GM12891 (cell line): Measurements from ENCODE around the gene VPS26C.

Experiments
- DNase-seq: peaks from one replicate; pipeline ENCODE4 v3.0.0; 2011; ENCODE audit warnings: low spot score; ENCODE audit not compliant: insufficient read length
- FAIRE-seq: peaks from 2 replicates; lab custom pipeline; 2011; peaks lifted over from hg19 to GRCh38; lab: Jason Lieb, UNC
- PAX5 ChIP-seq: IDR thresholded peaks from 2 replicates; pipeline ENCODE4 v1.6.1; 2011; ENCODE audit warnings: low read length, moderate library complexity, mild to moderate bottlenecking; ENCODE audit not compliant: insufficient read depth, severe bottlenecking
- POLR2A ChIP-seq: IDR thresholded peaks from 2 replicates; pipeline ENCODE4 v1.6.1; 2011; ENCODE audit warnings: low read depth, low read length, control low read depth
- POLR2AphosphoS5 ChIP-seq: IDR thresholded peaks from 2 replicates; pipeline ENCODE4 v1.6.1; 2011; ENCODE audit warnings: low read depth, low read length, control low read depth
- POU2F2 ChIP-seq: IDR thresholded peaks from 2 replicates; pipeline ENCODE4 v1.6.1; 2011; ENCODE audit warnings: low read depth, mild to moderate bottlenecking, control low read depth, low read length, moderate library complexity
- SPI1 ChIP-seq: IDR thresholded peaks from 2 replicates; pipeline ENCODE4 v1.6.1; 2011; ENCODE audit warnings: low read depth, low read length, control low read depth
- TAF1 ChIP-seq: IDR thresholded peaks from 2 replicates; pipeline ENCODE4 v1.6.1; 2011; ENCODE audit warnings: low read depth, low read length, control low read depth

VPS26C gene

GRCh38 chr21:37243961-37244360 lies 23.2 kb downstream of the VPS26C start:
- no peak for TF ChIP-seq POU2F2
- DNase-seq: no peak
- FAIRE-seq: no peak

GRCh38 chr21:37241426-37241825 lies 25.7 kb downstream of the VPS26C start:
- DNase-seq (no peak), FAIRE-seq (no peak)
- TF ChIP-seq POLR2A: no peak
- TF ChIP-seq PAX5: no peak
- TF ChIP-seq SPI1: no peak
- no peak for TF ChIP-seq POLR2AphosphoS5
- TF ChIP-seq POU2F2: no peak
- TF ChIP-seq TAF1: no peak

- FAIRE-seq (no peak), DNase-seq (no peak)
- no peak for TF ChIP-seq POLR2AphosphoS5
- no peak for TF ChIP-seq SPI1
- TF ChIP-seq PAX5: no peak
- no peak for TF ChIP-seq POLR2A
- no peak for TF ChIP-seq TAF1
- no peak for TF ChIP-seq POU2F2
Observed at GRCh38 chr21:37240978-37241377, 26.2 kb downstream of the VPS26C start.

GRCh38 chr21:37237764-37238163 lies 29.4 kb downstream of the VPS26C start:
- no peak for DNase-seq
- TF ChIP-seq SPI1 (no peak), POU2F2 (no peak), POLR2A (no peak), PAX5 (no peak), POLR2AphosphoS5 (no peak), TAF1 (no peak)
- FAIRE-seq: no peak

GRCh38 chr21:37237346-37237745 lies 29.8 kb downstream of the VPS26C start:
- TF ChIP-seq POLR2A: no peak
- no peak for TF ChIP-seq POU2F2
- TF ChIP-seq TAF1: no peak
- TF ChIP-seq POLR2AphosphoS5: no peak
- TF ChIP-seq SPI1: no peak
- no peak for TF ChIP-seq PAX5
- no peak for FAIRE-seq
- no peak for DNase-seq

- no peak for TF ChIP-seq PAX5
- TF ChIP-seq POLR2AphosphoS5: no peak
- no peak for TF ChIP-seq TAF1
- TF ChIP-seq POU2F2: no peak
- TF ChIP-seq POLR2A: no peak
- no peak for TF ChIP-seq SPI1
- no peak for FAIRE-seq
- DNase-seq: no peak
Observed at GRCh38 chr21:37233551-37234146, 33.5 kb downstream of the VPS26C start.

GRCh38 chr21:37232274-37233018 lies 34.7 kb downstream of the VPS26C start:
- FAIRE-seq: peak; percentile 31
- DNase-seq: no peak
- TF ChIP-seq PAX5: no peak
- TF ChIP-seq SPI1: no peak
- TF ChIP-seq TAF1: no peak
- TF ChIP-seq POU2F2: no peak
- no peak for TF ChIP-seq POLR2AphosphoS5
- TF ChIP-seq POLR2A: no peak

- DNase-seq (no peak), FAIRE-seq (no peak)
- TF ChIP-seq PAX5 (no peak), POLR2A (no peak), TAF1 (no peak), POU2F2 (no peak), POLR2AphosphoS5 (no peak), SPI1 (no peak)
Observed at GRCh38 chr21:37231671-37232070, 35.5 kb downstream of the VPS26C start.

GRCh38 chr21:37231249-37231645 lies 35.9 kb downstream of the VPS26C start:
- DNase-seq (no peak), FAIRE-seq (no peak)
- TF ChIP-seq POLR2A (no peak), PAX5 (no peak), POLR2AphosphoS5 (no peak), POU2F2 (no peak), SPI1 (no peak), TAF1 (no peak)

GRCh38 chr21:37230632-37231248 lies 36.4 kb downstream of the VPS26C start:
- DNase-seq (no peak), FAIRE-seq (no peak)
- no peak for TF ChIP-seq SPI1
- no peak for TF ChIP-seq TAF1
- TF ChIP-seq POU2F2: no peak
- no peak for TF ChIP-seq POLR2A
- no peak for TF ChIP-seq POLR2AphosphoS5
- TF ChIP-seq PAX5: no peak

- DNase-seq (no peak), FAIRE-seq (no peak)
- TF ChIP-seq TAF1 (no peak), POLR2A (no peak), SPI1 (no peak), POU2F2 (no peak), PAX5 (no peak), POLR2AphosphoS5 (no peak)
Observed at GRCh38 chr21:37228003-37228400, 39.1 kb downstream of the VPS26C start.
